H1 (cell line): ENCODE results near the gene FANCE. TPM values are rescaled to one million over a fixed set of nuclear protein-coding genes. Genes with fewer than 3 reads are reported as not detected.

Source experiments
- BRCA1 ChIP-seq: IDR thresholded peaks from 2 replicates; pipeline ENCODE4 v1.6.1; 2012; ENCODE audit warnings: low read depth, low read length, improper control_type of control experiment
- CHD1 ChIP-seq: IDR thresholded peaks from 2 replicates; pipeline ENCODE4 v1.6.1; 2012; ENCODE audit warnings: low read depth, low read length, improper control_type of control experiment
- HDAC6 ChIP-seq: IDR thresholded peaks from one replicate; pipeline ENCODE4 v1.7.1; 2012; ENCODE audit warnings: low read depth, mild to moderate bottlenecking, inconsistent platforms, low read length, moderate library complexity
- JUN ChIP-seq: IDR thresholded peaks from 2 replicates; pipeline ENCODE4 v1.6.1; 2011; ENCODE audit warnings: low read depth, mild to moderate bottlenecking, improper control_type of control experiment, low read length
- KDM1A ChIP-seq: fragments of 200-600, 300-600 bp; sonication (generic); IDR thresholded peaks from 2 replicates; pipeline ENCODE4 v1.7.1; 2016; ENCODE audit warnings: mild to moderate bottlenecking, low read length, borderline replicate concordance
- NRF1 ChIP-seq: IDR thresholded peaks from 2 replicates; pipeline ENCODE4 v1.6.1; 2011; ENCODE audit warnings: mild to moderate bottlenecking, low read depth, low read length, improper control_type of control experiment
- RNF2 ChIP-seq: fragments of 200-900, 300-1000 bp; sonication (generic); IDR thresholded peaks from 2 replicates; pipeline ENCODE4 v1.7.1; 2016; ENCODE audit warnings: borderline replicate concordance, low read depth, mild to moderate bottlenecking, antibody characterized with exemption, low read length; ENCODE audit not compliant: poor library complexity, severe bottlenecking; ENCODE audit errors: missing control alignments
- TBP ChIP-seq: IDR thresholded peaks from 2 replicates; pipeline ENCODE4 v1.6.1; 2011; ENCODE audit warnings: low read depth, low read length, improper control_type of control experiment
- ZNF274 ChIP-seq: IDR thresholded peaks from 2 replicates; pipeline ENCODE4 v1.7.0; 2012; ENCODE audit warnings: low read length, borderline replicate concordance; ENCODE audit errors: extremely low read depth
- polyA plus RNA-seq, 7 experiments: library from polyadenylated mRNA; depleted of rRNA in 3 of 7; stranded (reverse) in 5 of 7; unstranded in 2 of 7; fragments of >200 nt in 5 of 7; fragments of 200-250 nt in 2 of 7; gene quantifications; 1 replicate in 5 of 7; 2 replicates in 1 of 7; 4 replicates in 1 of 7; pipeline versions ENCODE4 v1.2.1 to v1.2.3, GENCODE V29; 2011 to 2013; ENCODE audit warnings: missing spikeins in 2 of 7, mixed read lengths in 2 of 7
- total RNA-seq: library from RNA; stranded (reverse); fragmentation: NEBNext Ultra II Directional; extraction: Animal tissue kit (Norgen Biotek cat#: 25700); gene quantifications from 2 replicates; pipeline ENCODE4 v1.2.1, GENCODE V29; 2021
- TF ChIP-seq, protein P1 (sequence below): fragments of 300-600 bp; sonication (generic); IDR thresholded peaks from 2 replicates; pipeline ENCODE4 v1.7.1; 2012; ENCODE audit warnings: low read length, moderate library complexity, mild to moderate bottlenecking, inconsistent platforms; ENCODE audit not compliant: insufficient replicate concordance

The FANCE gene
- total and polyA plus RNA-seq, 2 of the 8 experiments (the other 6 are each of a cell fraction or from before 2014, with no cell fraction given), result 16.1 to 17.0 TPM

DNA sequence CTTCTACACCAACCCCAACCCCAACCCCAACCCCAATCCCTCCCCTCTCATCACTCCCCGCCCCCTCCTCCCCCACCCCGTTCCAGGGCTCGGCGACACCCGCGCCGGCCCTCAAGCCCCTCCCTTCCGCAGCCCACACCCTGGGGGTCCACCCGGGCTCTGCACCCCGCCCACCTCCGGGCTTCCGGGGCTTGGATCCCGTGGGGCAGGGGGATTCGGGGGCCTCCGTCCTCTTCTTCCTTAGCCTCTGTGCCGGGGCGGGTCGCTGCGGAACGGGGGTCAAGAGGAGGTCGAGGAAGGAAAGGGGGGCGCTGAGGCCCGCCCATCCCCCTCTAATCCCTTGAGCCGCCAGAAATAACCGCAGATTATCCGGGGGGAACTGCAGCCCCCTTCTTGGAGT, 59.9 kb downstream of the FANCE start (continued):
- TF ChIP-seq, protein P1, sequence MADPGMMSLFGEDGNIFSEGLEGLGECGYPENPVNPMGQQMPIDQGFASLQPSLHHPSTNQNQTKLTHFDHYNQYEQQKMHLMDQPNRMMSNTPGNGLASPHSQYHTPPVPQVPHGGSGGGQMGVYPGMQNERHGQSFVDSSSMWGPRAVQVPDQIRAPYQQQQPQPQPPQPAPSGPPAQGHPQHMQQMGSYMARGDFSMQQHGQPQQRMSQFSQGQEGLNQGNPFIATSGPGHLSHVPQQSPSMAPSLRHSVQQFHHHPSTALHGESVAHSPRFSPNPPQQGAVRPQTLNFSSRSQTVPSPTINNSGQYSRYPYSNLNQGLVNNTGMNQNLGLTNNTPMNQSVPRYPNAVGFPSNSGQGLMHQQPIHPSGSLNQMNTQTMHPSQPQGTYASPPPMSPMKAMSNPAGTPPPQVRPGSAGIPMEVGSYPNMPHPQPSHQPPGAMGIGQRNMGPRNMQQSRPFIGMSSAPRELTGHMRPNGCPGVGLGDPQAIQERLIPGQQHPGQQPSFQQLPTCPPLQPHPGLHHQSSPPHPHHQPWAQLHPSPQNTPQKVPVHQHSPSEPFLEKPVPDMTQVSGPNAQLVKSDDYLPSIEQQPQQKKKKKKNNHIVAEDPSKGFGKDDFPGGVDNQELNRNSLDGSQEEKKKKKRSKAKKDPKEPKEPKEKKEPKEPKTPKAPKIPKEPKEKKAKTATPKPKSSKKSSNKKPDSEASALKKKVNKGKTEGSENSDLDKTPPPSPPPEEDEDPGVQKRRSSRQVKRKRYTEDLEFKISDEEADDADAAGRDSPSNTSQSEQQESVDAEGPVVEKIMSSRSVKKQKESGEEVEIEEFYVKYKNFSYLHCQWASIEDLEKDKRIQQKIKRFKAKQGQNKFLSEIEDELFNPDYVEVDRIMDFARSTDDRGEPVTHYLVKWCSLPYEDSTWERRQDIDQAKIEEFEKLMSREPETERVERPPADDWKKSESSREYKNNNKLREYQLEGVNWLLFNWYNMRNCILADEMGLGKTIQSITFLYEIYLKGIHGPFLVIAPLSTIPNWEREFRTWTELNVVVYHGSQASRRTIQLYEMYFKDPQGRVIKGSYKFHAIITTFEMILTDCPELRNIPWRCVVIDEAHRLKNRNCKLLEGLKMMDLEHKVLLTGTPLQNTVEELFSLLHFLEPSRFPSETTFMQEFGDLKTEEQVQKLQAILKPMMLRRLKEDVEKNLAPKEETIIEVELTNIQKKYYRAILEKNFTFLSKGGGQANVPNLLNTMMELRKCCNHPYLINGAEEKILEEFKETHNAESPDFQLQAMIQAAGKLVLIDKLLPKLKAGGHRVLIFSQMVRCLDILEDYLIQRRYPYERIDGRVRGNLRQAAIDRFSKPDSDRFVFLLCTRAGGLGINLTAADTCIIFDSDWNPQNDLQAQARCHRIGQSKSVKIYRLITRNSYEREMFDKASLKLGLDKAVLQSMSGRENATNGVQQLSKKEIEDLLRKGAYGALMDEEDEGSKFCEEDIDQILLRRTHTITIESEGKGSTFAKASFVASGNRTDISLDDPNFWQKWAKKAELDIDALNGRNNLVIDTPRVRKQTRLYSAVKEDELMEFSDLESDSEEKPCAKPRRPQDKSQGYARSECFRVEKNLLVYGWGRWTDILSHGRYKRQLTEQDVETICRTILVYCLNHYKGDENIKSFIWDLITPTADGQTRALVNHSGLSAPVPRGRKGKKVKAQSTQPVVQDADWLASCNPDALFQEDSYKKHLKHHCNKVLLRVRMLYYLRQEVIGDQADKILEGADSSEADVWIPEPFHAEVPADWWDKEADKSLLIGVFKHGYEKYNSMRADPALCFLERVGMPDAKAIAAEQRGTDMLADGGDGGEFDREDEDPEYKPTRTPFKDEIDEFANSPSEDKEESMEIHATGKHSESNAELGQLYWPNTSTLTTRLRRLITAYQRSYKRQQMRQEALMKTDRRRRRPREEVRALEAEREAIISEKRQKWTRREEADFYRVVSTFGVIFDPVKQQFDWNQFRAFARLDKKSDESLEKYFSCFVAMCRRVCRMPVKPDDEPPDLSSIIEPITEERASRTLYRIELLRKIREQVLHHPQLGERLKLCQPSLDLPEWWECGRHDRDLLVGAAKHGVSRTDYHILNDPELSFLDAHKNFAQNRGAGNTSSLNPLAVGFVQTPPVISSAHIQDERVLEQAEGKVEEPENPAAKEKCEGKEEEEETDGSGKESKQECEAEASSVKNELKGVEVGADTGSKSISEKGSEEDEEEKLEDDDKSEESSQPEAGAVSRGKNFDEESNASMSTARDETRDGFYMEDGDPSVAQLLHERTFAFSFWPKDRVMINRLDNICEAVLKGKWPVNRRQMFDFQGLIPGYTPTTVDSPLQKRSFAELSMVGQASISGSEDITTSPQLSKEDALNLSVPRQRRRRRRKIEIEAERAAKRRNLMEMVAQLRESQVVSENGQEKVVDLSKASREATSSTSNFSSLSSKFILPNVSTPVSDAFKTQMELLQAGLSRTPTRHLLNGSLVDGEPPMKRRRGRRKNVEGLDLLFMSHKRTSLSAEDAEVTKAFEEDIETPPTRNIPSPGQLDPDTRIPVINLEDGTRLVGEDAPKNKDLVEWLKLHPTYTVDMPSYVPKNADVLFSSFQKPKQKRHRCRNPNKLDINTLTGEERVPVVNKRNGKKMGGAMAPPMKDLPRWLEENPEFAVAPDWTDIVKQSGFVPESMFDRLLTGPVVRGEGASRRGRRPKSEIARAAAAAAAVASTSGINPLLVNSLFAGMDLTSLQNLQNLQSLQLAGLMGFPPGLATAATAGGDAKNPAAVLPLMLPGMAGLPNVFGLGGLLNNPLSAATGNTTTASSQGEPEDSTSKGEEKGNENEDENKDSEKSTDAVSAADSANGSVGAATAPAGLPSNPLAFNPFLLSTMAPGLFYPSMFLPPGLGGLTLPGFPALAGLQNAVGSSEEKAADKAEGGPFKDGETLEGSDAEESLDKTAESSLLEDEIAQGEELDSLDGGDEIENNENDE, result no peak
- no peak for TF ChIP-seq HDAC6
- TF ChIP-seq KDM1A, result no peak
- no peak for TF ChIP-seq RNF2
- no peak for TF ChIP-seq BRCA1
- no peak for TF ChIP-seq JUN
- TF ChIP-seq TBP, result no peak
- no peak for TF ChIP-seq ZNF274
- no peak for TF ChIP-seq CHD1
- no peak for TF ChIP-seq NRF1
- TF ChIP-seq, all 59 proteins: peak for 0
